HUES64 (cell line): ENCODE results near the gene SENP1.

Experiments used
- H3K27ac ChIP-seq: 2 replicates; pipeline ENCODE4 v1.7.0; 2013; ENCODE audit warnings: low read depth, low read length, inconsistent platforms
- H3K27me3 ChIP-seq: 2 replicates; pipeline ENCODE4 v1.6.1; 2013; ENCODE audit warnings: mild to moderate bottlenecking, low read length; ENCODE audit not compliant: insufficient read depth
- H3K36me3 ChIP-seq: 2 replicates; pipeline ENCODE4 v1.6.1; 2013; ENCODE audit warnings: mild to moderate bottlenecking, low read length; ENCODE audit not compliant: insufficient read depth
- H3K4me1 ChIP-seq: 2 replicates; pipeline ENCODE4 v1.6.1; 2013; ENCODE audit warnings: mild to moderate bottlenecking, low read length, moderate library complexity; ENCODE audit not compliant: insufficient read depth
- H3K4me3 ChIP-seq: 2 replicates; pipeline ENCODE4 v1.5.1; 2013; ENCODE audit warnings: mild to moderate bottlenecking, low read length, moderate library complexity
- H3K9ac ChIP-seq: 2 replicates; pipeline ENCODE4 v1.6.1; 2013; ENCODE audit warnings: mild to moderate bottlenecking, low read depth, low read length
- H3K9me3 ChIP-seq: 2 replicates; pipeline ENCODE4 v1.6.1; 2013; ENCODE audit warnings: low read depth, low read length; ENCODE audit not compliant: insufficient read depth
- WGBS: fragments of 150-250, 120-280 bp; methylation state at CpG from one replicate; pipeline ENCODE4 v1.1.7; 2013; ENCODE audit warnings: missing lambda C conversion rate; 5-methylcytosine and 5-hydroxymethylcytosine counted together

Gene SENP1

DNA sequence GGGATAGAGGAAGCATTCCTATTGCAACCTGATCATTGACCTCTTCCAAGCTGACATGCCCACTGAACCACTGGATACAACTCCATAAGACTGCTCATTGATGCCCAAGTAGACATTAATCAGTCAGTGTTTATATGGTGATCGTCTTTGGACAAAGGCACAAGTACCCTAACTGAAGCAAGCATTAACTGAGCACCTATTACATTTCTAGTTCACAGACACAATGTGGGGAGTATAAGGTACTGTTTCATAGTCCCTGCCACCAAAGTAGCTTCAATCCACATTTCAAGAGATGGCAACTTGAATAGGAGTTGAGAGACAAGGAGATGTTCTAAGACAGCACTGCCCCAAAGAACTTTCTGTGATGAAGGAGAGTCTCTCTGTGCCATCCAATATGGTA is 90.8 kb downstream of the SENP1 start:
- Histone ChIP-seq H3K27me3 (peaks cover 100% of the 10 kb centered on the region), H3K9me3 (no peaks in the 10 kb centered on the region), H3K27ac (no peak overlapping the region), H3K9ac (no peak overlapping the region), H3K4me1 (no peaks in the 10 kb centered on the region), H3K4me3 (no peak overlapping the region), H3K36me3 (no peaks in the 10 kb centered on the region)
- WGBS = 89% methylated on average over 1 of the region's 1 CpG

DNA sequence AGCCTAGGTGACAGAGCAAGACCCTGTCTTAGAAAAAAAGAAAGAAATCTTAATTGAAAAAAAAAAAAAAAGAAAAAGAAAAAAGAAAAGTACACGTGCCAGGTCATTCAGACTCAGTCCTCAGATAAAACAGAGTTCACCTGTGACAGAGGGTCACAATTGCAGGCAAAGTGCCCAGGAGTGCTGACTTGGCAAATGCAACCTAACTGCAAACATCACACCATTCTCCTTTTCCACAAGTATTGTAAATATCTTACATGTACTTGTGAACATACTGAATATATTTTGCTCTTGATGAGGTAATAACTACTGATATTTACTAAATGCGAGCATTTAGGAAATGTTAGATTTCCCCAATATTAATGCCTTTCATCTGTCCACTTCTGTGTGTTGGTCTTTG is 92.6 kb downstream of the SENP1 start:
- WGBS = 63% methylated on average over 2 of the region's 2 CpGs
- Histone ChIP-seq H3K4me1 (no peaks in the 10 kb centered on the region), H3K9me3 (no peaks in the 10 kb centered on the region), H3K4me3 (no peak overlapping the region), H3K27me3 (peaks cover 100% of the 10 kb centered on the region), H3K9ac (no peak overlapping the region), H3K27ac (no peak overlapping the region), H3K36me3 (no peaks in the 10 kb centered on the region)

GRCh38 chr12:48012070-48012469 is 93.8 kb downstream of the SENP1 start:
- H3K9me3 ChIP-seq = no peaks in the 10 kb centered on the region
- H3K9ac ChIP-seq = no peak overlapping the region
- 71% methylated on average over 7 of the region's 8 CpGs for WGBS
- H3K4me1 ChIP-seq = no peaks in the 10 kb centered on the region
- H3K4me3 ChIP-seq = no peak overlapping the region
- H3K27ac ChIP-seq = no peak overlapping the region
- H3K36me3 ChIP-seq = no peaks in the 10 kb centered on the region
- H3K27me3 ChIP-seq = peaks cover 100% of the 10 kb centered on the region

DNA sequence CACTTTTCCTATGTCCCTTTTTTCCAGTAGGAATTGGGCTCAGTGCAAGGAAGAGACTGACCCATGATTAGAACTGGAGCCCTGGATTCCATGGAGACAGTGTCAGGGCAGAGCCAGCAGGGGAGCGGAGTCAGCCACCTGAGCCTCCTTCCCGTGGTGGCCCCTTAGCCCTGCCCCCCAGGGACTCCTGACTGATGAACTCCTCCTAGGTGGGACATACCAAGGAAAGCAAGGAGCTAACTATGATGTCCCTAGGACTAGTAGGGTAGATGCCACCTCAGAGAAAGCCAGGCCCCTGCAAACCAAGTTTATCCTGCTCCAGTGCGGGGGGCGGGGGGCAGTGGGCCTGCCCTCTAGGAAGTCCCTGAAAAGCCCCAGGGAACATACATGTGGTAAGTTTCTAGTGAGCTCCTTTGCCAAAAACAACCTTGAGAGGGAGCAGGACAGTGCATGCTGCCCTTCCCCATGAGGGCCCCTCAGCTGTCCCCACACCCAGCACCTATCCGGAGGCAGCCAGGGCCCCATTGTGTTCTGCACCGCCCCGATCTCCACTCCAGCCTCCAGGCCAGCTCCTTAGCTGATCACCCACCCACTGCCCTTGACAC is 95.4 kb downstream of the SENP1 start:
- no peak overlapping the region for H3K4me3 ChIP-seq
- peaks cover 100% of the 10 kb centered on the region for H3K27me3 ChIP-seq
- H3K27ac ChIP-seq = no peak overlapping the region
- no peaks in the 10 kb centered on the region for H3K9me3 ChIP-seq
- 0 out of 2 replicates have a peak, but pooled peaks cover 4% of the 10 kb centered on the region for H3K4me1 ChIP-seq
- no peaks in the 10 kb centered on the region for H3K36me3 ChIP-seq
- WGBS = 42% methylated on average over 7 of the region's 7 CpGs
- H3K9ac ChIP-seq = no peak overlapping the region

DNA sequence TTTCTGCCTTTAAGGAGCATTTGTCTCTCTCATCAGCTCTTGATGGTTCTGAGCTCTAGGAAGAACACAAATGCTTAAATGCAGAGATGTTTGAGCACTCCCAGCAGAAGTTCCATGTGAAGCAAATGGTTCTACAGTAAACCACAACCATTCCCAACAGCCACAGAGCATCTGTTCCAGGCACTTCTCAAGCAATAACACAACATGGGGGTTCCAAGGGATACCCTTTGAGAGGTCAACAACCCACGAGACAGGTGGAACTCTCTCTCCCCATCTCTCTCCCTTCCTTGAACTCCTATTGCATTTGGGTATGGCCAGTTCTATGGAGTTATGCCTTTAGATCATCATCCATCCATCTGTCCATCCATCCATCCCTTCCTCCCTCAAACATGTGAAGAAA is 96.4 kb downstream of the SENP1 start:
- WGBS = 71% methylated on average over 1 of the region's 1 CpG
- H3K4me1 ChIP-seq = 0 out of 2 replicates have a peak, but pooled peaks cover 5% of the 10 kb centered on the region
- H3K9ac ChIP-seq = no peak overlapping the region
- no peak overlapping the region for H3K4me3 ChIP-seq
- peaks cover 100% of the 10 kb centered on the region for H3K27me3 ChIP-seq
- no peak overlapping the region for H3K27ac ChIP-seq
- H3K36me3 ChIP-seq = no peaks in the 10 kb centered on the region
- H3K9me3 ChIP-seq = no peaks in the 10 kb centered on the region

DNA sequence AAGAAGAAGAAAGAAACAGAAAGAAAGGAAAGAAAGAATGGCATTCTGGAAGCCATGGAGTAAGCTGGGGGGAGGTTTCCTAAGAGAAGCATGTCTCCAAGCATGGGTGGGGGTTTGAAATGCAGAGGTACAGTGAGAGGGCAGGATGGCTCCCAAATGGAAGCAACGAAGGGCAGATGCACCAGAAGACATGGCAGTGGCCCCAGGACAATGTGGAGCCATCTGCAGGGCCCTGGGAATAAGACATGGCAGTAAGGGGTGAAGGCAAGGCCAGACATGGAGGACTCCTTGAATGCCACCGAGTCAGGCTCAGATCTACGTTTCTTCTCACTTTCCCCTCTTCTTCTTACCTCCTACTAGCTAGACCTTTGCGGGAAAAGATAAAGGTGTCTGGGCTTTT is 96.9 kb downstream of the SENP1 start:
- H3K27me3 ChIP-seq = peaks cover 100% of the 10 kb centered on the region
- 60% methylated on average over 2 of the region's 4 CpGs for WGBS

DNA sequence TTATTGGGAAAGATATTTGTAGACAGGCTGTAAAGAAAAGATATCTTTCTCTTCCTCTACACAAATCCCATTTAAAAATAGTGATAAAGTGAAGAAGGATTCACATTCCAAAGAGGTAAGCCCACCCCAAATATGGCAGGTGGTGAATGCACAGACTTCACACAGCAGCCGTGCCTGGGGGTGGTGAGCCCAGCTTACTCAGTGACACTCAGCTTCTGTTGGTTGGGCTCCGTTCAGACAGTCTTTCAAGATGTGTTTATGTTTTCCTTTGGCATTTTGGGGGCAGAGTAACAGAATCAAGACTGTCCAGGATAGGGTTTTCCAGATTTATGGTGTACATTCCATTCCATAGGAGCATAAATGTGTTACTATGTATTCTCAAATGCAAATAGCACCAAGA is 97.5 kb downstream of the SENP1 start:
- peaks cover 9% of the 10 kb centered on the region; the same call in 1 of the 2 replicates for H3K4me1 ChIP-seq
- H3K9ac ChIP-seq = no peak overlapping the region
- 25% methylated on average over 2 of the region's 2 CpGs for WGBS
- no peak overlapping the region for H3K27ac ChIP-seq
- H3K9me3 ChIP-seq = no peaks in the 10 kb centered on the region
- no peaks in the 10 kb centered on the region for H3K36me3 ChIP-seq
- H3K4me3 ChIP-seq = no peak overlapping the region
- peaks cover 100% of the 10 kb centered on the region for H3K27me3 ChIP-seq

More for the DNA sequence above, 96.9 kb downstream of the SENP1 start:
- no peak overlapping the region for H3K27ac ChIP-seq
- no peaks in the 10 kb centered on the region for H3K9me3 ChIP-seq
- no peaks in the 10 kb centered on the region for H3K36me3 ChIP-seq
- H3K9ac ChIP-seq = no peak overlapping the region
- no peak overlapping the region for H3K4me3 ChIP-seq
- 0 out of 2 replicates have a peak, but pooled peaks cover 5% of the 10 kb centered on the region for H3K4me1 ChIP-seq

DNA sequence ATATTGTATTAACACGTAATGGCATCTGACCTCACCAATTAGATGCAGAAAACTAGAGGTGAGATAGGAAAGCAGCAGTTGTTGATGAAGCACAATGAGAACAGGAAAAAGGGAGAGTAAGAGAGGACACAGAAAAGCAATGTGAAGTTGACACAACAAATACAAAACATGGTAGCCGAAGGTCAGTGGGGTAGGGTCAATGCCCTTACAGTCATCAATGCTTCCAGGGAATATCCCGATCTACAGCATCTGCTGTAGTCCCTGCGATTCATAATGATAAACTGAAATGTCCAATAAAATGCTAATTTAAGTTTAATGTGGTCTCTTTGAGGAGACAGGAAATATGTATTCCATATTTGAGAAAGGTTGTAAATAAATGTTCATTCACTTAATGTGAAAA is 98.7 kb downstream of the SENP1 start:
- no peak overlapping the region for H3K4me3 ChIP-seq
- H3K27me3 ChIP-seq = peaks cover 100% of the 10 kb centered on the region
- no peaks in the 10 kb centered on the region for H3K36me3 ChIP-seq

DNA sequence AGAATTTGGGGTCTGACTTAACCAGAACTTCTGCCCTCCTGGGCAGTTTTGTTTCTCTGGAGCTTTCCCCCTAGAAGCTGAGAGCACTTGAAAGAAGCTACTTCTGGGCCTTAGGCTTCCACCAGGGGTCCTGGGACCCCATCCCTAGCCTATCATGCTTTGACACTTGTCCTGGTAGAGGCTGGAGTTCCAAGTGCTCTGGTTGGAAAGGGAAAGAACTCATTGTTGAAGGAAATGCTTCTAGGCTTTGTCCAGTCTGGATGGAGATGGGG is 100.2 kb downstream of the SENP1 start:
- Histone ChIP-seq H3K4me1 (peaks cover 25% of the 10 kb centered on the region), H3K9ac (no peak overlapping the region), H3K27me3 (peaks cover 100% of the 10 kb centered on the region), H3K4me3 (peak overlapping the region; percentile 55), H3K27ac (no peak overlapping the region), H3K36me3 (no peaks in the 10 kb centered on the region), H3K9me3 (no peaks in the 10 kb centered on the region)

More for the DNA sequence above, 98.7 kb downstream of the SENP1 start:
- no peak overlapping the region for H3K9ac ChIP-seq
- H3K9me3 ChIP-seq = no peaks in the 10 kb centered on the region
- H3K4me1 ChIP-seq = peaks cover 18% of the 10 kb centered on the region
- no peak overlapping the region for H3K27ac ChIP-seq
- WGBS = 93% methylated on average over 4 of the region's 4 CpGs

- no peaks in the 10 kb centered on the region for H3K9me3 ChIP-seq
- H3K4me3 ChIP-seq = peak overlapping the region; percentile 55
- H3K27ac ChIP-seq = no peak overlapping the region
- peaks cover 100% of the 10 kb centered on the region for H3K27me3 ChIP-seq
- H3K9ac ChIP-seq = peak overlapping the region; percentile 3
- 4% methylated on average over 30 of the region's 30 CpGs for WGBS
- H3K36me3 ChIP-seq = no peaks in the 10 kb centered on the region
- H3K4me1 ChIP-seq = peaks cover 29% of the 10 kb centered on the region
Measured at GRCh38 chr12:48005001-48005749, 100.7 kb downstream of the SENP1 start.

GRCh38 chr12:48004053-48004941 is 101.6 kb downstream of the SENP1 start, which contains the start of gene COL2A1:
COL2A1 (minus strand) TSS chr12:48004476; CDS start chr12:48004321, 155 bp downstream.
- Histone ChIP-seq H3K27me3 (peaks cover 100% of the 10 kb centered on the region), H3K4me1 (peaks cover 29% of the 10 kb centered on the region), H3K4me3 (peak within 1 kb of the TSS; percentile 55), H3K27ac (no peak within 1 kb of the TSS), H3K36me3 (no peaks in the 10 kb centered on the region), H3K9ac (peak within 1 kb of the TSS; percentile 3), H3K9me3 (no peaks in the 10 kb centered on the region)
- WGBS = under 1% methylated on average over 83 of the region's 83 CpGs
